Stimulated activated CD8-positive, alpha-beta memory T cell treated with anti-CD3 and anti-CD28 coated beads, Interleukin-15, amount 100 ng/mL, for 48 hours (primary cell): Measurements from ENCODE around the gene ATP5PD.

Source experiments
- DNase-seq, 2 donors: peaks; one replicate each; pipeline ENCODE4 v3.0.0-alpha.2; 2020; ENCODE audit warnings: low read depth in 2 of 2

Gene ATP5PD

DNA sequence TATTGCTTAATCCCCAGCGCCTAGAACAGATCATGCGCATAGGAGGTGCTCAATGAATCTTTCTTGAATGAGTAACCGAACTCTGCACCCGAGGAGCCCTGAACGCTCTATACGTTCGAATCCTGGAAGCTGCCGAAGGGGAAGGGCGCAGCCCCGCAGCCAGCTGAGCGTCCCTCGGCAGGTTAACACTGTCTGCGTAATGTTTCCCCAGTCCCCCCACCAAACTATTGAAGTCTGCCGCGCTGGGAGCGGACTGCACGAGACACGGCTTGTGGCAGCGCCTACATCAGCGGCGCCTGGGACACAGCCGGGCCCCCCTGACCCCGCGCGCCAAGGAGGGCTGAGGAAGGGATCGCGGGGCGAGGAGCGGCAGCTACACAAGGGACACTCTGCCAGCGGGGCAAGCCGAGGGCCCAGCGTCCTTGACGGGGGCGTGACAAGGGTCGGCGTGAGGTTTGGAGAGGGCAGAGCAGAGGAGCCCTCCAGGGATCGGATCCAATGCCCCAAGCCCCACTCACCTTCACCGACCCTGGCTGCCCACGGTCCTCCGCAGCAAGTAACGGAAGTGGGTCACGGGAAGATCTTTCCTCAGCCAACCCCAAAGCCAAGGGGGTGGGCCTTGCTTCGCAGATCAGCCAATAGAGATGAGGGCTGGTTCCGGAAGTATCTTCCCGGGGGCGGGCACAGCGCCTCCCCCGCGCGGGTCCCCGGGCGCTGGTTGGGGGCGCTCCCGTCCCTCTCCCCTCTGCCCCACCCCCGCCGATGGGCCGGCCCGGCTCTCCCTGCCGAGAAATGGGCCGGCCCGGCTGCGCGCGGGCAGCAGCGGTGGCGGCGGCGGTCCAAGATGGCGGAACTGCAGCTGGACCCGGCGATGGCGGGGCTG is at the start of gene ATP5PD, which contains the start of gene KCTD2:
TSS of gene ATP5PD (minus strand) at position 563 of the 883 bp plus-strand sequence. CDS start 4,319 bp downstream, outside the sequence.
TSS of gene KCTD2 (plus strand) at position 819 of the 883 bp plus-strand sequence. CDS start at position 845, 26 bp downstream.
- peak; percentile 95 to 97 for DNase-seq

- DNase-seq, result no peak
Measured at GRCh38 chr17:75096082-75096625, 49.4 kb upstream of the ATP5PD start.

DNA sequence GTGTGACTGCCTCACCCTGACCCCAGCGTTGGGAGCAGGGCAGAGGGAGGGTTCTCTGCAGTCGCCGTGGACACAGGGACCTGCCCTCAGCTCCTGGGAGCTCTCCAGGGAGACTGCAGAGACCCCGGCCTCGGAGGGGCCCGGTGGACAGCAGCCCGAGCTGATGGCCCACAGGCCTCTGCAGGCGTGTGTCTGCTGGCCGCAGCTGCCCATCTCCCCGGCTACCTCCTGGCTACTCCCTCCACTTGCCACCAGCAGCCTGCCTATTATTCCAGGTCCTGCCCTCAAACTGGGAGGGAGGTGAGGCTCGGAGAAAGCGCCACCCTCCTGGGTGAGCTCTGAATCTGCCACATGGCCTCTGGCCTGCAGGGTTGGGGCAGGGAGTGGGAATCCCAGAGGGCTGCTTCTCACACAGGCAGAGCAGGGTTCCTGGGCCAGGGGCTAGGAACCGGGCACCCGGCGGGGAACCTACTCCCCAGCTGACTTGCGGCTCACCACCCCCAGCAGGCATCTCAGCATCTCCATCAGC is 48.2 kb upstream of the ATP5PD start:
- DNase-seq, result no peak

- no peak for DNase-seq
Measured at GRCh38 chr17:75093548-75094158, 46.9 kb upstream of the ATP5PD start.

GRCh38 chr17:75091855-75092327 is 45.1 kb upstream of the ATP5PD start:
- no peak for DNase-seq

DNA sequence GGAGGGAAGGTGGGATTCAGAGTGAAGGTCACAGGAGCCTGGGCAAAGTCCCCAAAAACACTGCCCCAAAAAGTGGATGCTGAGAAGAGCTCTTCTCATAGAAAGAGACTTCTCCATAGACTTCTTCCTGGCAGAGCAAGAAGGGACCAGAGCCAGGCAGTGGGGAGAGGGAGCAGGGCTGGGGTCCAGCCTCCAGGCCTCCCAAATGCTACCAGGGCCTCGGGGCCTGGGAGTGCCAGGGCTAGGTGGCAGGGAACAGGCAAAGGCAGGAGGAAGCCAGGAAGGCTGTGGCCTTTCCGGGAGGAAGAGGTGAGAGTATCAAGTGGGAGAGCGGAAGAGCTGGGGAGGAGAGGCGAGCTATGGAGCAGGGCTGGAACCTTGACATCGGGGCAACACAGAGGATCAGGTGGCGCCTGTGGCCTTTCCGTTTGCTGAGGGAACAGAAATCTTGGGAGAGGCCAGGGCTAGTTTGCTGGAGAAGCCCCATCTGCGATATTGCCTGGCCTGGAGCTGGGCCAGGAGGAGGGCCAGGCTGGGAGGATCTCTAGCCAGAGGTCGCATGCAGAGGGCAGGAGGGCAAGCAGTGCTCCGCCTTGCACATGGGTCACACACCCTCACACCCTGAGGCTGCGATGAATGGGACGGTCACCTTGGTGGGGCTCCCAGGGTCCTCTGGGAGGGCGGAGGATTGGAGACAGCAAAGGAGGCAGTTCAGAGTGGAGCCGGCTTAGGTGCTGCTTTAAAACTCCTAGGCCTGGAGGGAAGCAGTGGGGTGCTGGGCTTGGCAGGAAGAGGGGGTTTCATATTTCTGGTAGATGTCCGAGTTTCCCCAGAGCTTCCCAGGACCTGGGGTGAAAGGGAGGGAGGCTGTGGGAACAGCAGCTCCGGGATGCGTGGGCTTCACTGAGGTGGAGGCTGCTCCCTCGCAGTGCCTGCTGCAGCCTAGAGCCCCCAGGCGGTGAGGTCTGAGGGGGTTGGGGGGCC is 44.4 kb upstream of the ATP5PD start:
- no peak for DNase-seq

DNA sequence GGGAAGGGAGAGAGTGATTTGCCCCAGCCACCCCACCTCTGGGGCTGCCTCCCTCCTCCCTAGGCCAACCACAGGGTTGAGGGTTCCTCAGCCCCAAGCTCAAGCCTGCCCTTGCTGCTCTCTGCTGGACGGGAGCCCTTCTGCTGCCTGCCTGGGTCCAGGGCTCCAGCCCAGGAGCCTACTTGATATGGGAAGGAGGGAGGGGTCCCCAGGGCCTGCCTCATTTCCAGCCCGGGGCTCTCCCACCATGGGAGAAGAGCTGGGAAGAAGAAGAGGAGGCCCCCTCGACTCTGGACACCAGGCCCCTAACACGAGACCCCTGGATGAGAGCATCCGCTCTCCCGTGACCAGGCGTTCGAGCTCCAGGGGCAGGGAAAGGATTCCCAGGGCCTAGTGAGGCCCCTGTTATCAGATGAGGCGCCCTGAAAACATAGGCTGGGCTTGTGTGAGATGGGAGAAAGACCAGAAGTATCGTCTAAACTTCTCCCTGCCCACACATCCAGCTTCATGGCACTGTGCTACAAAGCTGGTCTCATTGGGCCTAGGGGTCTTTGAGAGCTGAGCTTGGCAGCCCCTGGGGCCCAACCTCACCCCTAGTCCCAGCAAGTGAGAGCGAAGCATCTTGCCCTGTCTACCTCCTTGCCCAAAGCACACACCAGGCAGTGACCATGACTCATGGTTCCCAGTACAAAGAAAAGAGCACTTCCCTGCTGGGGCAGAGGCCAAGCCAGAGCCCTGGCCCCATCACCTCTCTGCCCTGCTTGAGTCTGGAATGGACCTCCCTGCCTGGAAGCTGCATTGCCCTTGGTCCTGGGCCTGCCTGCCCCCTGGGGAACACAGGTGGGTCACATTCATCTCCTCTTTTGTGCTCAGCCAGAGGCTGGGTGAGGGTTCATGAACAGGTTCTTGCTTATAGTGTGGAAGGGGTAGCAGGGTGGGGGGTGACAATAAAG is 42.0 kb upstream of the ATP5PD start:
- DNase-seq, result no peak

DNA sequence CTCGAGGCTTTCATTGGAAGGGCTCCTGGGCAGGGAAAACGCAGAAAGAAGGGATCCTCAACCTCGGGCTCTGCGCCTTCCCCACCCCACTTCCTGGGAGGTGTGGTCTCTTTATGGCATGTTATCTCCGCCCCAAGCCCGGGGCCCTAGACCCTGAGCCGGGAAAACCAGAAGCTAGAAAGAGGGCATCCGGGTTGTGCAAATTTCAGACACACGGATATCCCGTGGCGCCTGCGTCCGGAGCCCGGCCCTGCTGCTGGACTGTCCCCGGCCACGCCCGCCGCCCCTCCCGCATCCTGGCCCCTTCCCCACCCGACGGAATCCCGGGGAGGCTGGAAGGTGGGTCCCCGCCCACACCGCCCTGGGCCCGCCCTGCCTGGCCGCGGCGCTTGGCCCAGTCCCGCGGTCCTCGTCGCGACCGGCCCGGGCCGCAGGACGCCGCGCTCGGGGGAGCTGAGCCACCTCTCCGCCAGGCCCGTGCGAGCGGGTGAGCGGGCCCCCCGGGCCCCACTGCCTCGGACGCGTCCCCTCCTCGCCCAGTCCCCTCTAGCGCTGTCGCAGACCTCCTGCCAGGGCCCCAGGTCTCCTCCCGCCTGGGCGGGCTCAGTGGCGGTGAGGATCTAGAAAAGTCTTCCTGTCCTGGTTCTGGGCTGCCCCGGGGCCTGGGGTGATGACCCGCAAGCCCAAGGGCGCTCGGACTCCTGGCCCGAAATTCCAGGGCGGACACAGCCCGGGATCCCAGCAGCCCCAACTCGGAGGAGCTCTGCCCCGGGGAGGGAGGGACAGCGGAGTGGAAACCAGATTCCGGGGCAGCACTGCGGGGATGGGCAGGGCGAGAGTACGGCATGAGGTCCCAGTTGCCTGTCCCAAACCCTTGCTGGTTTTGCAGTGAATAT is 41.0 kb upstream of the ATP5PD start, which contains the start of gene SLC16A5:
TSS of gene SLC16A5 (plus strand) at position 397 of the 896 bp plus-strand sequence. CDS start 5,683 bp downstream, outside the sequence.
- peak in 1 of 2 donors; percentile 15 for DNase-seq

- DNase-seq, result no peak
Measured at GRCh38 chr17:75087182-75087557, 40.4 kb upstream of the ATP5PD start.

GRCh38 chr17:75086496-75087181 is 39.9 kb upstream of the ATP5PD start:
- no peak for DNase-seq

DNA sequence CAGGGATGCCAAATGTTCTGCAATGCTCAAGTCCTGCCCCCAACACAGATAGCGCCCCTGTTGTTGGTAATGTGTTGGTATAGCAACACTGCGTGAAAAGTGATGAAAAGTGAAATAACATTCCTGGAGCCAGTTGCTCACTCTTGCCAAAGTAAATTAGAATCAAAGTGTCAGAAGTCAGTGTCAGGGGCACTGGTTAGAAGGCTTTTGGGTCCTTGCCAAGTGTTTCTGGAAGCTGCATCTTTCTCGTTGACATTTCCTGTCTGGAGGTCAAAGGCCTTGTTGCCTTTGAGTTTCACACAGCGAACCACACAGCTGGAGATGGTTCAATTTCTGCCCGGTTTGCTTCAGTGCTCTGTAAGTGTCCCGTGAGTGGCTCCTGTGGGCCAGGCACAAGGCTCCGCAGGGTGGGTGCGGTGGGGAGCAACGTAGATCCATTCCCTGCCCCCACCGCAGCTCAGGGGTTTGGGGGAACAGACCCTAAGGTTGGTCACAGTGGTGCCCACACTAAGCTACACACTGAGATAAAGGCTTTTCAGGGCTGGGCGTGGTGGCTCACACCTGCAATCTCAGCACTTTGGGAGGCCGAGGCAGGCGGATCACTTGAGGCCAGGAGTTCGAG is 37.4 kb upstream of the ATP5PD start:
- no peak for DNase-seq

DNA sequence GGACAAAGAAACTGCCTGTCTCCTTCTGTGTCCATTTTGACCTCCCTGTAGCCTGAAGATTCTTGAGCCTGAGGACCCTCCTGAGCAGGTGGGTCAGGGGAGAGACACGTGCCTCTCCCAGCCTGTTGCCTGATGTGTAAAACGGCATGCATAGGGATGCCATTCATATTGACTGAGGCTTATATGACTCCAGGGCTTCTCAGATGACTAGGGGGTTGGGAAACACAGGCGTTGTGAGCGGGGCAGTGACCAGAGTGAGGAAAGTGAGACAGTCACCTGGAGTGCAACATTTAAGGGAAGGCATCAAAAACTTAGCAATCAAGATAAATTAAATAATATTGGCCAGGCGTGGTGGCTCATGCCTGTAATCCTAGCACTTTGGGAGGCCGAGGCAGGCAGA is 35.9 kb upstream of the ATP5PD start:
- DNase-seq, result no peak

DNA sequence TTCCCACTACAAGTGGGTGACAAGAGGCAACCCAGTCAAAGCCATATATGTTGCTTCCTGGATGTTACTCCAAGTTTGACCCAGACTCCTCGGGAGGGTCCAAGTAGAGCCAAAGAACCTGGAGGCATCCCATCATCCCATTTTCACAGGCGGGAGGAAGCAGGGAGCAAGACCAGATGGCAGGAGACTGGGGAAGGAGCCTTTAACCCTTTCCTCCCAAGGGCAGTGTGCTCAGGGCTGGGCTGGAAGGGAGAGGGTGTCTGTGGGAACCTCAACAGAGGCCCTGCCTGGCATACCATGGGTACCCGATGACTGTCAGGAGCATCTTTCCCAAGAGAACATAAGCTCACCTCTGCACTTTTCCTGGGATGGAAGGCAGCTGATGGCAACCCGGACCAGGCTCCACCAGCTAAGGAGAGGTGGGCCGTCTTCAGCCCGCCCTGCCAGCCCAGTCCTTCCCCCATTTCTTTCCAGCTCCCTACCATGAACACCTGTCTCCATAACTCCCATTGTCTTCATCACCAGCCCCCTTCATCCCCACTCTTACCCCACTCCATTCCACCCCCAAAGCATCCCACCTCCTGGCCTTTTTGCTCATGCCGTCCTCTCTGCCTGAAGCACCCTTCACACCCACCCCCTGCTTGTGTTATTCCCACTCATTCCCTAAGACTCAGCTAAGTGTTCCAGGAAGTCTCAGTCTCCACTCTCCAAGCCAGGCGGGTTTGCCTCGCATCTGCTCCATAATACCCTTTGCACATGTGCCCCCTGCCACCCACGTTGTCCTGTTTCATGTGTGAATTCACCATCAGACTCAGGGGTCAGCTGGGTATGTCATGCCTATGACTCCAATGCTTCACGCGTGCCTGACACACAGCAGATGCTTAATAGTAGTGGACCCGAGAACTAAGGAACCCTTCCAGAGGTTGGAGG is 35.1 kb upstream of the ATP5PD start:
- no peak for DNase-seq

DNA sequence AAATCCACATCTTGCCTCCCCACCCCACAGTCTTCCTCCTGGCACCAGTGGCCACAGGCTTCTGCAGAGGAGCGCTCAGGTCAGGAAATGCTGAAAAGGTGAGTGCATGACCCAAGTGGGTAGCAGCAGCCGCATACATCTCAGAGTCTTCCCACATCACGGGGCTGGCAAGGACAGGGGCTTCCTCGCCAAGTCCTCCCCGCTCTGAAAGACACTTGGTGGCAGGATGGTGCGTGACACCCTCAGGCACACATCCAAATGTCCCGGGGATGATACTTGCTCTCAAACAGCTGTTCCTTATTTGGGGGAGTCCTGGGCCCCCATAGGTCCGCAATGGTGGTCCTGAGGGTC is 32.2 kb upstream of the ATP5PD start:
- no peak for DNase-seq

GRCh38 chr17:75078284-75079022 is 31.7 kb upstream of the ATP5PD start:
- DNase-seq, result no peak
